Adipose tissue (tissue), 3 donors: ENCODE measurements around the gene PCOLCE2. TPM values are rescaled to one million over a fixed set of nuclear protein-coding genes. Genes with fewer than 3 reads are reported as not detected.
"Not testable (repeated sequence)": the region's sequence is repeated elsewhere in the genome, so short reads cannot be mapped to it uniquely, and the experiment has no call there.

Experiments used
- H3K27ac ChIP-seq: one replicate; pipeline ENCODE4 v1.5.1; 2013; ENCODE audit warnings: low read depth, low read length
- WGBS, 3 donors: extraction: QIAGEN DNeasy Blood & Tissue Kit; methylation state at CpG; one replicate each; pipeline ENCODE4 v1.1.7; 2013; 5-methylcytosine and 5-hydroxymethylcytosine counted together
- polyA plus RNA-seq, 3 donors: library from polyadenylated mRNA; stranded (reverse); fragments of 200-250 nt; gene quantifications; one replicate each; pipeline ENCODE4 v1.2.3, GENCODE V29; 2013
- donor health status: healthy with polysubstance abuse.
- donor health status: Bipolar disorder and iron deficiency.
- donor health status: healthy.

PCOLCE2 gene
- polyA plus RNA-seq, 3 donors = 8.0 to 132 (median 114) TPM

DNA sequence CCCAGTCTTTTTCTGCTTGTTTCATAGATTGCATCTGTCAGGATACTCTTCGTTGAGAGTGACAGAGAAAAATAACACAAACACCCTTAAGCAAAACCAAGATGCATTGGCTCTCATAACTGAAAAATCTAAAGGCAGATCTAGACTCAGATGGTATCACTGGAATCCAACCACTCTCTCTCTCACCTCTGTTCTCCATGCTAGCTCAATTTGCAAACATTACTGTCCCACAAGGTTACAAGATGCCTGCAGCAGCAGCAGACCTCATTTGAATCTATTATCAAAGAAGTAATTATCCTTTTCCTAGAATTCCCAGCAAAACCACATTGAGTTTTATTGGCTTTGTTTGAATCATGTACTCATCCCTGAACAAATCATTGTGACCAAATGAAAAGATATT lies 19.1 kb upstream of the PCOLCE2 start:
- no peak overlapping the region for H3K27ac ChIP-seq
- WGBS, 3 donors = 52 to 64% (median 62%) methylated on average over 1 of the region's 1 CpG

DNA sequence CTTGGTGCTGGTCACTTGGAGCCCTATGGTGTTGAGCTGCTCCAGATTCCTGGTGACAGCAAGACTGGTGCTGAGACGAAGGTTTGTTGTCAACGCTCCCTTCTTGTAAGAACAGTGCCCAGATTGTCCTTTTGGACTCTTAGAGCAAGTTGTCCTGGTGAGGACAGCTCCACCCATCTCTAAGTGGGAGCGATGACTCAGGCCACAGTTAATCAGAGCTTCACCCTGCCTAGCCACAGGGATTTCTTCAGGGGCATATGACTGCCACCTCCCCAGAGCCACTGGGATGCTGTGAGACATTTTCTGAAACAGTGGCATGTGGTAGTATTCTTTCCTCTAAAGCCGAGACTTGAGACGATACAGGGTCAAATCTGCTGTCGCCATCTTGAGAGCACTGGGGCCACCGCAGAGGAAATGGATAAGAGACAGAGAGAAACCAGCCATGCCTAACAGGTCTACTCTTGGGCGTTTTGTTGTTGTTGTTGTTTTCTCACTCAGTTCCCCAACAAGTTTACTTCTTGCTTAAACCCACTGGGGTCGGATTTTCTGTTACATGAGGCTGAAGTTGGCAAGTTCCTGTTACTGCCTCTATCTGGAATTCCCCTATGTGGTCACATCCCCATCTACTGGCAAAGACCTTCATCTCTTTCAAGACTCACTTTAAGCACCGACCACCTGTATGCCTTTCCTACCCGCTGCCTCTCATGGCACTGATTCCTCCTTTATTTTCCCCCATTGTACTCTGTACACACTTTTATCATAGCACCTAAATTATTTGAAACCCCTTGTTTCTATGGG lies 16.0 kb upstream of the PCOLCE2 start:
- no peak overlapping the region for H3K27ac ChIP-seq
- 69 to 76% (median 70%) methylated on average over 11 of the region's 11 CpGs for WGBS, 3 donors

DNA sequence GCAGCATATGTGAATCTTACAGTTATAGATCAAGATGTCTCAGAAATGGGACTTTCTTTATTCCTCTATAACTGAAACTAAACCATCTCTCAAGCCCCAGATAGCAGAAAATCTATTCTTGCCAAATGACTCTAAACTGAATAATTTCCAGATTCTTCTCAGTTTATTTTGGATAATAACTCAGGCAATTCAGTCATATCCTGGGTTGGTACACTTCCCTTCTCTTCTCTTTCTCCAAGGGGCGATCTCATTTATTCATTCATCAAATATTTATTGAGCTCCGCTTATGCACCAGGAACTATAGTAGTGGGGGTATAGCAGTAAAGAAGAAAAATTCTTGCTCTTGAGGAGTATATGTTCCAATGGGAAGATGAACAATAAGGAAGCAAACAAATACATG lies 13.5 kb upstream of the PCOLCE2 start:
- no peak overlapping the region for H3K27ac ChIP-seq

DNA sequence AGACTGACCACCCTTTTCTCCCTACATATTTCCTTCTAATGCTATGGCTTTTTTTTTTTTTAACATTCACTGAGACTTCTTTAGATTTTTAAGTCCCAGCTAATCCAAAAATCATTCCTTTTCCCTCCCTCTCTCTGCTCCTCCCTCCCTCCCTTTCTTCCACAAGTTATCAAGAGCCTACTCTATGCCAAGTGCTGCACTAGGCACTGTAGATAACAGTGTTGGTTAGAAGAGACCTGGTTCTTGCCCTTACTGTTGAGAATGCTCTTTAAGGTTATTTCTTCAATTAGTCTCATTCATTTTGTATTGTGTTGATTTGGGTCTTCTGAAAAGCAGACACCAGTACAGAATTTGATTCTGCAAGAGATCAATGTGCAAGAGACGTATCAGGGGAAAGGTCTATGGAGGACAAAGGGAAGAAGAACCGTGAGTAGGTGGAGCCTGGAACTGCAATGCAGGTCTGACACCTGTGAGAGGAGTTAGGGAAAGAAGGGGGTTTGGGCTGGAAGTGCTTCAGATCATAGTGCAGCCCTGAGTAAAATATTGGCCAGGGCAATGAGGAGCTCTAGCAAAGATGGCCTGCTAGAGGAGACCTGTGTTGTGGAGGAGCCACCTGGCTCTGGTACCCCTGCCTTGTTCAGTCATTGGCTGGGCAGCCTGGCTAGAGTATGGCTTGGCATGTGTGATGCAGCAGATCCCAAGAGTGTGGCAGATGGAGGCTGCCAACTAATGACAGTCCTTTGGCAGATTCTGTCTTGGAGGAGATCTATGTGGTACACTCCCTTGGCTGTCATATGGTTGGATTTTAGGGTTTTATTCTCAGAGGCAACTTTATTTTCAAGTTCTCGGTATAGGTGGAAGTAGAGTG lies 9.7 kb upstream of the PCOLCE2 start:
- 79 to 86% (median 82%) methylated on average over 3 of the region's 3 CpGs for whole genome bisulfite sequencing, 3 donors
- H3K27ac ChIP-seq = no peak overlapping the region

More for the DNA sequence above, 13.5 kb upstream of the PCOLCE2 start:
- WGBS, 3 donors = 65 to 73% (median 67%) methylated on average over 2 of the region's 2 CpGs

DNA sequence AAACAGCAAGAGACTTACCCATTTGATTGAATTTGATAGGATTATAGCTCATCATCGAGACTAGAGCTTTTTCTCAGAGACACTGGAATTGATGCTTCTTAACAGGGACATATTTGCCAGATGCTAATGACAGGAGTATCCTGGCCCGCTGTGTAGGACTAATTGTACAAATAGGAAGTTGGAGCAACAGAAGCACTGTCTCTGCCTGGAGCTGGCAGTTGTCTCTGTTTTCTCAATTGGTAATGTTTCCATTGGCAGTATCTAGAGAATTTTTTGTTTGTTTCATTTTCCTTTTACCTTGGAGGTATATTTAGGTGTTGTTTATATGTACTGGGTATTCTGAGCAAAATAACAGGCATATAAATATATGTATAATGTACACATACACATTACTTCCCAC lies 8.9 kb upstream of the PCOLCE2 start:
- no peak overlapping the region for H3K27ac ChIP-seq
- WGBS, 3 donors = 43 to 75% (median 47%) methylated on average over 2 of the region's 2 CpGs

DNA sequence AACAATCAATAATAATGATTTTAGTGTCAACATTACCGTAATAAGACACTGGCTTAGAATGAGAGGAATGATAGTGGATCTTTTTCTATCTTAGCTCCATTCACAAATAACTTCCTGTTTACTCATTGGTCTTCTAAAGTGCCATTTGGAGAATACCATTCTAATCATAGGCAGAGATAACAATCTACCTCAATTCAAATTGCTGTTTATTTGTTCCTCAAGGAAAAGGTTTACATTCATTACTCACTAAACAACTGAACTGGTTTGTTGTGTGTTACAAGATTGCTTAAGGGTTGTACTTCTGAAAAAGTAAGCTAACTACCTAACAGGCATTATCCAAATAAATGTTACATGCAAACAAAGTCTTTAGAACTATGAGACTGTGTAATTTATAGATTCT lies 8.1 kb upstream of the PCOLCE2 start:
- 37 to 84% (median 54%) methylated on average over 1 of the region's 1 CpG for WGBS, 3 donors
- no peak overlapping the region for H3K27ac ChIP-seq

DNA sequence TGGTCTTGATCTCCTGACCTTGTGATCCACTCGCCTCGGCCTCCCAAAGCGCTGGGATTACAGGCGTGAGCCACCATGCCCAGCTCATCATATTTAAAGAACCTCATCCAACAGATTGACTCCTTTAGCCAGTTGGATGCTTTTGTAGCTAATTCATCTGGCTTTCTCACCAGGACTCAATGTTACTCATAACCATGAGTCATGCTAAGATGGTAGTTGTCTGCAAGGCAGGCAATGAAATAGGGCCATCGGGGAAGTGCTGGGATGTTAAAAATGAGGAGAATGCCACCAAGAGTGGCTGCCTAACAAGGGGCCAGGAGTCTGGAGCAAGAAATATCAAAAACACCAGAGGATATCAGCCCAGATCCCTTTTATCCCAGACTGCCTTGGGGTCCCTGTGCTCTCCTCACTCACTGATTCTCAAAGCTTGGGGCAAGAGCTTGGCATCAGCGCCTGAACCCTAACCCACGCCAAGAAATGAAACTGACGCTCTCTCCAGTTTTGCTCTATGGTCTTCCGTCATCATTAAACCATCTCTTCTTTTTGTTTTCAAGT lies 7.4 kb upstream of the PCOLCE2 start:
- no peak overlapping the region for H3K27ac ChIP-seq
- 93 to 97% (median 94%) methylated on average over 9 of the region's 9 CpGs for WGBS, 3 donors

DNA sequence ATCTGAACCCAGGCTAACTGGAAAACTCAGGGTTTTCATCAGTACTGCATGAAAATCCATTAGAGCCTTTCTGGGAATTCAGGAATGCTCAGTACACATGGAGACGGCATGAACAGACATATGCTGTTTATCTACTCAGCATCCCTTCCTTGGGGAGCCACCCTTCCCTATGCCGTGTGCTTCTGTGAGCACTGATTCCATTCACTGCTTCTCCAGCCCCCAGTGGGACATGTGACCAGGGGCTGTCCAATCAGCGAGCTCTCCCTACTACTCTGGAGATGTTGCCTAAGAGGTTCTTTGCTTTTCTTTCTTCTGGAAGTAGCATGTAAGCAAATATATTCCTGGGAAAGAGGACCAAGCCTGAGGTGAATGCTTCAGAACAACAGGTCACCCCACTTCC lies 5.6 kb upstream of the PCOLCE2 start:
- WGBS, 3 donors = 68 to 82% (median 70%) methylated on average over 3 of the region's 3 CpGs
- no peak overlapping the region for H3K27ac ChIP-seq

DNA sequence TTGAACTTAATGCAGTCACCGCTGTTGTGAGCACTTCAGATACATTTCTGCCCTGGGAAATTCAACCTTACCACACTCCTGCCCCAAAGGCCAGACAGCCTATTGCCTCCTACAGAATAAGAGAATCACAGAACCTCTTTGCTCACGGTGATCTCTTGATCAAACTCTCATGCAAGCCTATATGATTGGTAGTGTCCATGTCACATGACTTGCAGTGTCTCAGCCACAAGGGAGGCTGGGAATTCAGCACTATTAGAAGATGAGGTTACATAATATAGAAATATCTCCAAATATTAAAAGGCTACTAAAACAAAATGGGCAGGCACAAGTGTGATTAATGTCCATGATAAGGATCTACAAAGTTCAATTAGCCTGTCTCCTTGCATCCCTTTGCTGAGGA lies 3.8 kb upstream of the PCOLCE2 start:
- WGBS, 3 donors = 86 to 92% (median 91%) methylated on average over 2 of the region's 2 CpGs
- H3K27ac ChIP-seq = no peak overlapping the region

DNA sequence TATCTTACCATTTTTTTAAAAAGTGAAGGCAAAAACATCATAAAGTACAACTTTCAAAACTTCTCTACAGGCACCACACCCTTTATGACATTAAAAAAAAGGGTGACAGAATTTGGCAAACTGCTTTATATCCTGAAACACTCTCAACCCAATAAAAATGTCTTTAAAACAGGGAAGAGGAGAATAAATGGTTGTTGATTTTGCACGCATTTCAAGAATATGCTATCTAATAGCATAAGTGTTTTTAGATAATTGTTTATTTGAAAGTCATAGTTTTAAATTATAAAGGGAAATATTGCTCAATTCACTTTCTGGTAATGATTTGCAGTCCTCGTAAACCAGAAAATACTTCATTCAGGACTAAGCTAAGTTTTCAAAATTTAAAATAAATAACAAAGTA lies 1.7 kb upstream of the PCOLCE2 start:
- 62 to 85% (median 74%) methylated on average over 2 of the region's 2 CpGs for WGBS, 3 donors
- no peak overlapping the region for H3K27ac ChIP-seq

DNA sequence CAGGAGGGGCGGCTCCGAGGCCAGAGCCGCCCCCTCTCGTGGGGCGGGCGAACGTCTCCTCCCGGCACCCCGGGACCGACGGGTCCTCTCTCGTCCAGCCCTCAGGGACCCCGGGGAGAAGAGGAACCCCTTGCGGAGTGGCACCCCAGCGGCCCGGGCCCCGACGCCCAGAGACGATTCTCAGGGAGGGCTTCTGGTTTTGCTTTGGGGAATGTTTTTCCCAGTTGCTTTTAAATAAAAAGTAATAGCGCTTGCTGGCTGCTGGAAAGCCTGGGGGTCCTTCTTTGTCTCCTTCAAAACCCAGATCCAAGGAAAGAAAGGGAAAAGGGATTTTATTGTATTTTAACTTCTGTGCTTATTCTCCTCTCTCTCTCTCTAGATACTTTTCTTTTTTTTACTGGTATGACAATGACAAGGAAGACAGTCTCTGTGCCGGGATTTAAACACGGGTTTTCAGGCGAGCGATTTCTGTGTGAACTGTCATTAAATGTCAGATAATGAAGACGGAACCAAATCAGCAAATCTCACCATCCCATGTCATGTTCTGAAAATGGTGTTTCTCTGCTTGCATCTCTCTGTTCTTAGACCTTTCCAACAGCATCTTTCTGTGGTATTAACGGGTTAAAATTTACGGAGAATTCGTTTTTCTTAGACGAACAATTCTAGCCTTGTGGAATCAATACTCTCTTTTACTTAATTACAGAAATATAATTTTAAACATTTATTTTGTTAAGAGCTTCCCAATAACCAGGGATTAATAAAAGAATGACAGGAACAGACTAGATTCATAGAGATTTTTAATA lies 530 bp upstream of the PCOLCE2 start:
- WGBS, 3 donors = 7 to 10% (median 10%) methylated on average over 25 to 29 of the region's 29 CpGs
- no peak overlapping the region for H3K27ac ChIP-seq

DNA sequence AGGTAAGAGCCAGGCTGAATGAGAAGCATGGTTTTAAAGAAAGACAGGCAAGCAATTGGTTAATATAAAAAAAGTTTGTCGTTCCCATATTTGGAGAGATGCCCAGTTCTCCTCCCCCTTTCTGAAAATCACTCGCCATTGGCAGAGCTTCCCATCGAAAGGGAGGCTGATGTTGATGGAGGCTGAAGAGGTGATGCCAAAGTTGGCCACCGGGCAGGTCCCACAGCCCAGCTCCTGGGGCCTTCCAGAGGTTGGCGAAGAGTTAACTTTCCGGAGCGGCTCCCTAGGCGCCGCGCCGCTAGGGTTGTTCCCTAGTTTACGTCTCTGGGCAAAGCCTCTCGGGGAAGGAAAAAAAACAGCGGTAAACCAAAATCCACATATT lies 793 bp downstream of the PCOLCE2 start:
- H3K27ac ChIP-seq = no peak overlapping the region
- WGBS, 3 donors = 1 to 2% (median 1%) methylated on average over 14 of the region's 14 CpGs

DNA sequence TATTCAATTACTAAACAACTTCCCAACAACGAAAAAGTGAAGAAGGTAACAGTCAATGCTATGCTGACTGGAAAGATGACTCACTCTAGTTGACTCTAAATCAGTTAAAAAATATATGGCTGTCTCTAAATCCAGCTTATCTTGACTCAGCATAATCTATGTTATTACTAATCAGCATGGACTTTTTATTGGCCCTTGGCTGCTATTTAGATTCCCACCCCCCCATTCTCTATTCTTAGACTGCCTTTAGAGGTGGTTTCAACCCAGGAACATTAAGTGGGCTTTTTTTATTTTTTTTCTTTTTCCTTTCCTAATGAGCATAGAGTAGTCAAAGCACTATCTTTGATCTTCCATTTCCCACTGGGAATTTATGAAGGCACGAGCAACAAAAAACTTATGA lies 1.9 kb downstream of the PCOLCE2 start:
- H3K27ac ChIP-seq = no peak overlapping the region
- WGBS, 3 donors = 45 to 75% (median 50%) methylated on average over 2 of the region's 2 CpGs

DNA sequence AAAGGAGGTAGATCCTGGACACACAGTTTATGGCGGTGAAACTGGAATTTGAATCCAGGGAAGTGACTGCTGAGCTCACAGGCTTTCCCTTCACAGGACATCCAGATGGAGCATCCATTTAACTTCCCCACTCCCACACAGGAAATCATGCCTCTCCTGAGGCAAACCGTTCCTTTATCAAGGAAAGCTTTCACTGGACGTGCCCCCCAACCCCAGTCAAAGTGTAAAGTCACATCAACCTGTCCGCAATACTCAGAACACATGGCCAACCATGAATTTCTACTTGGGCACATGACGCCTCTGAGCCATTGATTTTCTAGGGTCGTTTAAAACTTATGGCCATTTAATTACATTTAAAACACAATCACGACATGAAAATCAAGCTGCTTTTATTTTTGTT lies 2.9 kb downstream of the PCOLCE2 start:
- 73 to 85% (median 80%) methylated on average over 7 of the region's 7 CpGs for WGBS, 3 donors
- H3K27ac ChIP-seq = no peak overlapping the region

DNA sequence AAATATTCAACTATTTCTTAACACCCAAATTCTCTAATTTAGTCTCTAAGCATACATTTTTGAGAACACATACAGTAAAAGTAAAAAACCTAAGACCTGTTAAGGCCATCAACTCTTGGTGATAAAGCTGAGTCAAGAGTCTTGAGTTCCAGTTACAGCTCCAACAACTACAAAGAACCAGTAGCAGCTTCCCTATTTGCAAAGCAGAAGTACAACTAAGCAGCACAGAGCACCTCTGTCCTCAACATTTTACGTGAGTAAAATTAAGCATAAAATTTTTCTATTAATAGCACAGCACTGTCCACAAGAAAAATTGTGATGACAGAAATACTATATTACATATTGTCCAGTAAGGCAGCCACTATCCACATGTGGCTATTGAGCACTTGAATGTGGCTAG lies 4.4 kb downstream of the PCOLCE2 start:
- no peak overlapping the region for H3K27ac ChIP-seq
- 36 to 76% (median 39%) methylated on average over 1 of the region's 1 CpG for WGBS, 3 donors

DNA sequence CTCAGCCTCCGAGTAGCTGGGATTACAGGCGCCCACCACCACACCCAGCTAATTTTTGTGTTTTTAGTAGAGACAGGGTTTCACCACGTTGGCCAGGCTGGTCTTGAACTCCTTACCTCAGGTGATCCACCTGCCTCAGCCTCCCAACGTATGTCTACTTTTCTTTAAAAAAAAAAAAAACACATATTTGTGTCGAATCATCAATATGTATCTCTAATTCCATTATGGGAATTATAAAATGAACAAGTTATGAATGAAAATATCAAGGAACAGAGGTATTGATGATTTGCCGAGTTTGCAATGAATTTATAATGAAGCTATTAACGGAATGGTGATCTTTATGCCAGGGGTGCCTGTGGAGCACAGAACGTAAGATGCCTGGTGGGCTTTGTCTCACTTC lies 5.3 kb downstream of the PCOLCE2 start:
- 74 to 86% (median 79%) methylated on average over 8 of the region's 8 CpGs for WGBS, 3 donors

DNA sequence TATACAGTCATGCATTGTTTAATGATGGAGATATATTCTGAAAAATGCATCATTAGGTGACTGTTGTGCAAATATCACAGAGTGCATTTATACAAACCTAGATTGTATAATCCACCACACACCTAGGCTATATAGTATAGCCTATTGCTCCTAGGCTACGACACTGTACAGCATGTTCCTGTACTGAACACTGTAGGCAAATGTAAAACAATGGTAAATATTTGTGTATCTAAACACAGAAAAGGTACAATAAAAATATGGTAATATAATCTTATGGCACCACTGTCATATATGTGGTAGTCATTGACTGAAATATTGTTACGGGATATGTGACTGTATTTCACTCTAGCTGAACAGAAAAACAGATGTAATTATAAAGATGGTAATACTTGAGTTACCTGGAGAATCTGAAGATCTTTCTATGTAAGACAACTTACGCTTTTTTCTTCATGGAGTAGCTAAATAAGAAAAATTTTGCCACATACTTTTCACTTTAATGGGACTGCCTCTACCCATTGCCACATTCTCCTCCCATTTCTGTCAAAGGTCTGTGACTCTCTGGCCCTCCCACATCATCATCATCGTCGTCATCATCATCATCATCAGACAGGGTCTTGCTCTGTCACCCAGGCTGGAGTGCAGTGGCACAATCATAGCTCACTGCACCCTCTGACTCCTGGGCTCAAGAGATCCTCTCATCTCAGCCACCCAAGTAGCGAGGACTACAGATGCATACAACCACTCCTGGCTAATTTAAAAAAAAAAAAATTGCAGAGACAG lies 7.2 kb downstream of the PCOLCE2 start:
- H3K27ac ChIP-seq = no peak overlapping the region
- 88 to 93% (median 90%) methylated on average over 6 of the region's 6 CpGs for WGBS, 3 donors

More for the DNA sequence above, 5.3 kb downstream of the PCOLCE2 start:
- H3K27ac ChIP-seq = not testable (repeated sequence)
